Breast epithelium (tissue), 4 donors: ENCODE results near the gene MAP3K8. TPM values are rescaled to one million over a fixed set of nuclear protein-coding genes. Genes with fewer than 3 reads are reported as not detected.

ENCODE experiments used
- DNase-seq, 2 donors: peaks; one replicate each; pipeline ENCODE4 v3.0.0-alpha.2; 2019; ENCODE audit warnings: low spot score in 2 of 2
- H3K27ac ChIP-seq, 2 donors: fragments of 200-600 bp; sonication (generic) in 1 of 2; one replicate each; pipeline ENCODE4 v1.5.1; 2016 to 2019; ENCODE audit warnings: mild to moderate bottlenecking in 1 of 2
- H3K27me3 ChIP-seq, 2 donors: fragments of 200-600 bp; sonication (generic) in 1 of 2; one replicate each; pipeline versions ENCODE4 v1.5.1 to v1.6.0; 2017 to 2019; ENCODE audit warnings: control low read depth in 1 of 2, mild to moderate bottlenecking in 1 of 2
- H3K36me3 ChIP-seq: fragments of 200-600 bp; one replicate; pipeline ENCODE4 v1.5.1; 2019
- H3K4me1 ChIP-seq, 2 donors: fragments of 200-600 bp; sonication (generic); one replicate each; pipeline ENCODE4 v1.5.1; 2016 to 2019; ENCODE audit warnings: control low read depth in 1 of 2
- H3K4me3 ChIP-seq, 3 donors: fragments of 200-600 bp; sonication (generic); 1 replicate in 2 of 3; 2 replicates in 1 of 3; pipeline ENCODE4 v1.5.1; 2016 to 2019; ENCODE audit warnings: mild to moderate bottlenecking in 3 of 3, moderate library complexity in 2 of 3
- H3K9me3 ChIP-seq, 2 donors: fragments of 200-600 bp; sonication (generic) in 1 of 2; one replicate each; pipeline ENCODE4 v1.5.1; 2016 to 2019; ENCODE audit warnings: control low read depth in 1 of 2
- POLR2A ChIP-seq: fragments of 450-650 bp; IDR thresholded peaks from one replicate; pipeline ENCODE4 v1.6.1; 2016; ENCODE audit warnings: antibody characterized with exemption, mild to moderate bottlenecking, moderate library complexity
- POLR2AphosphoS5 ChIP-seq, 3 donors: sonication (generic); formaldehyde crosslinking; IDR thresholded peaks; one replicate each; pipeline ENCODE4 v1.6.1; 2017; ENCODE audit warnings: antibody characterized with exemption in 3 of 3
- intact Hi-C: fragments of 100-400 bp; cut with DNase I; formaldehyde crosslinking; loops from one replicate; pipeline ENCODE4 v1.15.1; 2023; ENCODE audit warnings: low total_unique reads
- total RNA-seq, 3 donors: library from RNA; depleted of rRNA; stranded (reverse); fragments of >200 nt; gene quantifications; one replicate each; pipeline ENCODE4 v1.1.0, GENCODE V29; 2016
- TF ChIP-seq, protein P1 (sequence below), 3 donors: fragments of 450-650 bp; IDR thresholded peaks; one replicate each; pipeline ENCODE4 v1.5.1; 2016 to 2017; ENCODE audit warnings: antibody characterized with exemption in 3 of 3, mild to moderate bottlenecking in 3 of 3, moderate library complexity in 3 of 3

MAP3K8 gene
- total RNA-seq, 3 donors from 2014 or later: 34.4 to 45.9 (median 40.2) TPM

DNA sequence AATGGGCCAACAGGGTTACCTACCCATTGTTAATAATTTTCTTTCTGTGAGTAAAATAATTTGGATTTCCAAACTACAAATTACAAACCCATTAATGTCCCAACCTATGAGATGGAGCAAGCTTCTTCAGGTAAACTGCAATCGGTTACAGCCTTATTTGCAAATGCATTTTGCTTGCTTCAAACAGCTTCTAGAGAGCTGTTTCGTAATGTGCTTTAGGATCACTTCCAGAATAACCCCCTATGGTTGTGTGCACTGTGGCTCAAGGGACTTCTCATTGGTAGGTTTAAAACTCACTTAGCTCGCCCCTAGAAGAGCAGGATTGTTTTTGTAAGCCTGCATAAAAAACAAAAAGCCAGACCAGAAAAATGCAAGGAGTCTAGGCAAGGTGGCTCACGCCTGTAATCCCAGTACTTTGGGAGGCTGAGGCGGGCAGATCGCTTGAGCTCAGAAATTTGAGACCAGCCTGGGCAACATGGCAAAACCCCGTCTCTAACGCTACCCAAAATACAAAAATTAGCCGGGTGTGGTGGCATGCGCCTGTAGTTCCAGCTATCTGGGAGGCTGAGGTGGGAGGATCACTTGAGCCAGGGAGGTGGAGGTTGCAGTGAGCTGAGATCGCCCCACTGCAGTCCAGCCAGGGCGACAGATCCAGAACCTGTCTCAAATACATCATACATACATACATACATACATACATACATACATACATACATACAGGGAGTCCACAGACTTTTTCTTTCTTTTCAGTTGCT, 3.3 kb upstream of the MAP3K8 start:
- Histone ChIP-seq H3K27ac (peak overlapping the region; percentile 86 to 100), H3K9me3 (no peaks in the 10 kb centered on the region), H3K4me1 (peaks cover 0 to 4% of the 10 kb centered on the region in 2 donors), H3K36me3 (no peaks in the 10 kb centered on the region), H3K27me3 (no peaks in the 10 kb centered on the region), H3K4me3 (no peak overlapping the region)
- no peak for DNase-seq
- TF ChIP-seq, protein P1, sequence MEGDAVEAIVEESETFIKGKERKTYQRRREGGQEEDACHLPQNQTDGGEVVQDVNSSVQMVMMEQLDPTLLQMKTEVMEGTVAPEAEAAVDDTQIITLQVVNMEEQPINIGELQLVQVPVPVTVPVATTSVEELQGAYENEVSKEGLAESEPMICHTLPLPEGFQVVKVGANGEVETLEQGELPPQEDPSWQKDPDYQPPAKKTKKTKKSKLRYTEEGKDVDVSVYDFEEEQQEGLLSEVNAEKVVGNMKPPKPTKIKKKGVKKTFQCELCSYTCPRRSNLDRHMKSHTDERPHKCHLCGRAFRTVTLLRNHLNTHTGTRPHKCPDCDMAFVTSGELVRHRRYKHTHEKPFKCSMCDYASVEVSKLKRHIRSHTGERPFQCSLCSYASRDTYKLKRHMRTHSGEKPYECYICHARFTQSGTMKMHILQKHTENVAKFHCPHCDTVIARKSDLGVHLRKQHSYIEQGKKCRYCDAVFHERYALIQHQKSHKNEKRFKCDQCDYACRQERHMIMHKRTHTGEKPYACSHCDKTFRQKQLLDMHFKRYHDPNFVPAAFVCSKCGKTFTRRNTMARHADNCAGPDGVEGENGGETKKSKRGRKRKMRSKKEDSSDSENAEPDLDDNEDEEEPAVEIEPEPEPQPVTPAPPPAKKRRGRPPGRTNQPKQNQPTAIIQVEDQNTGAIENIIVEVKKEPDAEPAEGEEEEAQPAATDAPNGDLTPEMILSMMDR (IDR thresholded peaks at IDR 0.05): no peak
- intact Hi-C loops: loop anchor here (5.0 kb wide), 1 partner anchor 538 kb away; no protein-coding TSS in a partner anchor

- Histone ChIP-seq H3K27me3 (no peaks in the 10 kb centered on the region), H3K9me3 (no peaks in the 10 kb centered on the region), H3K27ac (peak overlapping the region; percentile 86 to 100), H3K4me3 (peak overlapping the region; percentile 13 to 57 (median 20)), H3K4me1 (peaks cover 0 to 7% of the 10 kb centered on the region in 2 donors), H3K36me3 (no peaks in the 10 kb centered on the region)
- peak in 1 of 3 donors; percentile 26 for TF ChIP-seq POLR2AphosphoS5 (IDR thresholded peaks at IDR 0.05)
- TF ChIP-seq, protein P1 (IDR thresholded peaks at IDR 0.05): no peak
- no peak for TF ChIP-seq POLR2A
- no peak for DNase-seq
- intact Hi-C loops: loop anchor here (5.0 kb wide), 1 partner anchor 539 kb away; no protein-coding TSS in a partner anchor
Measured at GRCh38 chr10:30431435-30431911, 2.5 kb upstream of the MAP3K8 start.

- Histone ChIP-seq H3K9me3 (no peaks in the 10 kb centered on the region), H3K27ac (peak overlapping the region; percentile 98 to 100), H3K4me1 (peaks cover 0 to 7% of the 10 kb centered on the region in 2 donors), H3K4me3 (peak overlapping the region; percentile 75 to 93 (median 90)), H3K27me3 (no peaks in the 10 kb centered on the region), H3K36me3 (no peaks in the 10 kb centered on the region)
- DNase-seq: peak in 1 of 2 donors; percentile 64
- TF ChIP-seq POLR2A (no peak), POLR2AphosphoS5 (IDR thresholded peaks at IDR 0.05) (peak in 1 of 3 donors; percentile 14)
- TF ChIP-seq, protein P1 (IDR thresholded peaks at IDR 0.05): peak in 1 of 3 donors; percentile 13
- intact Hi-C loops: loop anchor here (5.0 kb wide), 1 partner anchor 540 kb away; no protein-coding TSS in a partner anchor
Measured at GRCh38 chr10:30432622-30433305, 1.2 kb upstream of the MAP3K8 start.

DNA sequence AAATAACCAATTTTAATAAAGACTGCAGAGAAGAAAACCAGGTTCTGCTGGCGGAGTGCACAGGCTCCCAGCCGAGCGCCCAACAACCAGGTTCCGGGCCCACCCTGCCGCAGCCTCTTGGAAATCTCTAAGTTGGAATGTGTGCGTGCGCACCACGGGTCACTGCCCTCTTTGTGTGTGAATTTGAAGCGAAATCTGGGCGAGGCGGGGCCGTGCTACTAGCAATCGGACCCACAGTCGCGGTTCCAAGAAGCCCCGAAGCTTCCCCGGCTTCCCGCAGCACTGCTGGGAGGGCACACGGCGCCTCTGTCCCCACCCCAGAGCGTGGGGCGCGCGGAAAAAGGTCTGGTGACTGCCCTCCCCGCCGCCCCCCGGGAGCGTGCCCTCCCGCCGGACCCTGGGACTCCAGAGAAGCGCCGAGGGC, 666 bp upstream of the MAP3K8 start:
- Histone ChIP-seq H3K4me3 (peak overlapping the region; percentile 75 to 93 (median 90)), H3K27me3 (no peaks in the 10 kb centered on the region), H3K27ac (peak overlapping the region; percentile 98 to 100), H3K36me3 (no peaks in the 10 kb centered on the region), H3K4me1 (peaks cover 0 to 10% of the 10 kb centered on the region in 2 donors), H3K9me3 (no peaks in the 10 kb centered on the region)
- DNase-seq: peak; percentile 75 to 79
- intact Hi-C loops: loop anchor here (5.0 kb wide), 1 partner anchor 541 kb away; no protein-coding TSS in a partner anchor
- no peak for TF ChIP-seq POLR2AphosphoS5 (IDR thresholded peaks at IDR 0.05)
- TF ChIP-seq, protein P1 (IDR thresholded peaks at IDR 0.05): no peak
- no peak for TF ChIP-seq POLR2A
